Effector memory CD8-positive, alpha-beta T cell (primary cell): ENCODE measurements around the gene SPAM1.
"Not testable (repeated sequence)": the region's sequence is repeated elsewhere in the genome, so short reads cannot be mapped to it uniquely, and the experiment has no call there.

ENCODE experiments used
- ATAC-seq: fragments of 150-1000 bp; cut with Tn5 transposase; replicated peaks from 2 replicates; pipeline ENCODE4 v1.10.0; 2021; ENCODE audit warnings: mild to moderate bottlenecking, moderate library complexity
- DNase-seq, 3 experiments: peaks; one replicate each; pipeline ENCODE4 v3.0.0; 2021
- H3K27ac Mint-ChIP-seq, 2 donors: one replicate each; pipeline ENCODE4 v1.8.0; 2022; ENCODE audit warnings: mild to moderate bottlenecking in 2 of 2, mixed read lengths in 2 of 2, moderate library complexity in 2 of 2
- H3K27me3 Mint-ChIP-seq, 2 donors: one replicate each; pipeline ENCODE4 v1.8.0; 2022; ENCODE audit warnings: mixed read lengths in 2 of 2
- H3K36me3 Mint-ChIP-seq: one replicate; pipeline ENCODE4 v1.8.0; 2022; ENCODE audit warnings: mild to moderate bottlenecking, moderate library complexity, mixed read lengths; ENCODE audit not compliant: insufficient read depth
- H3K4me1 Mint-ChIP-seq, 2 donors: one replicate each; pipeline ENCODE4 v1.8.0; 2022; ENCODE audit warnings: low read depth in 2 of 2, mixed read lengths in 2 of 2
- H3K4me3 Mint-ChIP-seq, 2 donors: one replicate each; pipeline ENCODE4 v1.8.0; 2022; ENCODE audit warnings: mild to moderate bottlenecking in 2 of 2, mixed read lengths in 2 of 2, moderate library complexity in 2 of 2
- H3K9me3 Mint-ChIP-seq, 2 donors: one replicate each; pipeline ENCODE4 v1.8.0; 2022; ENCODE audit warnings: mixed read lengths in 2 of 2

SPAM1 gene

DNA sequence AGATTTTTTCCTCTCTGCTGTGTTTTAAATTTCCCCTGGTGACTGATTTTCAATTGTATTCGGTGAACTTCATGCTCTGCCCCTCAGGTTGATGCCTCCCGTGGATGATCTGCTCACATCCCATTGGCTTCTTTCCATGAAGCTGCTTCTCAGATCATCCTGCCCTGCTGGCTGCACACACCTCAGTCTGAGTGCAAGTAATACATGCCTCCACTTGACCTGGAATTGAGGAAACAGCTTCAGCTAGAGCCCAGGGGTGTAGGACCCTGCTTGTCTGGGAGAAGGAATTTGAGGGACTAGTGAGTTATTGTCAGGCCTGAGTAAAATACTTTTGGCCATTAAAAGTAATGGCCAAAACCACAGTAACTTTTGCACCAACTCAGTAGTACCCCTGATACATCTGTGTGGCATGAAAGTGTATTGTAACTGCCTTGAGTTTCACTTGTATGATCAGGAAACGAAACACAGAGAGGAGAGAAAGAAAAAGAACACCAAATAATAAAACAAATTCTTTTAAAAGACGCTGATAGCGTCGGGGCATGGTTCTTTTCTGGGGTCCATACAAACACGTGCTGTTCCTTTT, 49.4 kb downstream of the SPAM1 start:
- Mint-ChIP-seq H3K4me3 (no peak overlapping the region), H3K9me3 (no peaks in the 10 kb centered on the region), H3K27ac (no peak overlapping the region), H3K27me3 (peaks cover 0 to 5% of the 10 kb centered on the region in 2 donors), H3K4me1 (no peaks in the 10 kb centered on the region), H3K36me3 (no peaks in the 10 kb centered on the region)
- no peak for ATAC-seq
- no peak for DNase-seq

- no peak overlapping the region for H3K27ac Mint-ChIP-seq
- H3K4me1 Mint-ChIP-seq = no peaks in the 10 kb centered on the region
- DNase-seq (no peak), ATAC-seq (no peak)
- peaks cover 0 to 5% of the 10 kb centered on the region in 2 donors for H3K27me3 Mint-ChIP-seq
- no peaks in the 10 kb centered on the region for H3K36me3 Mint-ChIP-seq
- no peak overlapping the region for H3K4me3 Mint-ChIP-seq
- peaks cover 0 to 5% of the 10 kb centered on the region in 2 donors for H3K9me3 Mint-ChIP-seq
Measured at GRCh38 chr7:123975084-123975483, 50.0 kb downstream of the SPAM1 start.

- Mint-ChIP-seq H3K4me3 (no peak overlapping the region), H3K9me3 (peaks cover 1 to 6% of the 10 kb centered on the region in 2 donors), H3K4me1 (no peaks in the 10 kb centered on the region), H3K36me3 (no peaks in the 10 kb centered on the region), H3K27me3 (peaks cover 0 to 5% of the 10 kb centered on the region in 2 donors), H3K27ac (no peak overlapping the region)
- ATAC-seq = no peak
- no peak for DNase-seq
Measured at GRCh38 chr7:123977081-123977480, 52.0 kb downstream of the SPAM1 start.

DNA sequence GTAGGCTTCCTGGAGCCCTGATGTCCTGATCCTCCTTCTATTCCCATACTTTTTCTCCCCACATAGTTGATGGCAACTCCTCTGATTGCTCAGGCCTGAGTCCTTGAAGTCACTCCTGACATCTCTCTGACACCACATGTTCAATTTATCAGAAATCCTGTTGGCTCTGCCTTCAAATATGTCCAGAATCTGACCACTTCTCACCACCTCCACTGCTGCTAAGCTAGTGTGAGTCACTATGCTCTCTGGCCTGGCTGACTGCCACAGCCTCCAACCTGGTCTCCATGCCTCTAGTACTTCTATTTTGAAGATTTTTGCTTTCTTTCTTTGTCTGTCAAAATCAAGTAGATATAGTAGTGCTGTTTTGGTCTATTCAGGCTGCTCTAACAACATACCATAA, 54.8 kb downstream of the SPAM1 start:
- no peaks in the 10 kb centered on the region for H3K36me3 Mint-ChIP-seq
- peaks cover 0 to 4% of the 10 kb centered on the region in 2 donors for H3K27me3 Mint-ChIP-seq
- H3K4me1 Mint-ChIP-seq = no peaks in the 10 kb centered on the region
- H3K27ac Mint-ChIP-seq = no peak overlapping the region
- H3K9me3 Mint-ChIP-seq = peaks cover 4 to 6% of the 10 kb centered on the region in 2 donors
- no peak overlapping the region for H3K4me3 Mint-ChIP-seq
- no peak for DNase-seq
- no peak for ATAC-seq

DNA sequence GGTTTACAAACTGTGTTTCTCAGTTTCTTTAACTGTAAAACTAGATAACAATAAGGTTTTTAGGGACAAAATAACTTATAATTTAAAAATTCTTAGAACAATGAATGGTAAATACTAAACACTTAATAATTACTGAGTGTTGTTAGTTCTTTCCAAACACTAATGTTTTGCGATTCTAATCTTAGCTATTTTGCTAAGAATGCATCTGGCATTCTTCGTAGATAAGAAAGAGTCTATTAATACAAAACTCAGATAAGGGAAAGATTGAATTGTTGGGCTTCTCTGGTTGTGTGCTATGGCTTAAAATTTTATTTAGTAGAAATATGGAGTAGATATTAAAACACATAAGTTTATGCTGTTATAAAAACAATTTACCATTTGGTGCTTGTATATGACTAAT, 62.4 kb downstream of the SPAM1 start:
- no peak for ATAC-seq
- no peak for DNase-seq
- no peaks in the 10 kb centered on the region for H3K36me3 Mint-ChIP-seq
- no peaks in the 10 kb centered on the region for H3K27me3 Mint-ChIP-seq
- H3K4me3 Mint-ChIP-seq = no peak overlapping the region
- no peaks in the 10 kb centered on the region for H3K4me1 Mint-ChIP-seq
- peaks cover 0 to 3% of the 10 kb centered on the region in 2 donors for H3K9me3 Mint-ChIP-seq
- no peak overlapping the region for H3K27ac Mint-ChIP-seq

- DNase-seq (no peak), ATAC-seq (no peak)
- Mint-ChIP-seq H3K4me1 (no peaks in the 10 kb centered on the region), H3K36me3 (no peaks in the 10 kb centered on the region), H3K27ac (no peak overlapping the region), H3K27me3 (no peaks in the 10 kb centered on the region), H3K4me3 (no peak overlapping the region), H3K9me3 (peaks cover 4 to 6% of the 10 kb centered on the region in 2 donors)
Measured at GRCh38 chr7:123992913-123993518, 68.0 kb downstream of the SPAM1 start.

DNA sequence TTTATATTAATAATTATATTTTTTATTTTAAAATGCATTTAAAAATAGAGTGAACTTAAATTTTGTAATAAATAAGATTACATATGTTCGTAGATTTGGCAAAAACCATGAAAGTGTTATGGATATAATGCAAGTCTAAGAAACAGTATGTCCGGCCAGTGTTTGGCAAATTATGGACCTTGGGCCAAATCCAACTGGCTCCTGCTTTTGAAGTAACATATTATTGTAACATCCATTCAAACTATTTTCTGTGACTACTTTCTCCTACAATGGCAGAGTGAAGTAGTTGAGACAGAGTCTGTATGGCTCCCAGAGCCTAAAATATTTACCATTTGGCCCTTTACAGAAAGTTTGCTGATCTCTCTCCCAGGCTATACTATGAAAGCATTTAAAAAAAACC, 69.0 kb downstream of the SPAM1 start:
- no peak overlapping the region for H3K27ac Mint-ChIP-seq
- no peaks in the 10 kb centered on the region for H3K27me3 Mint-ChIP-seq
- H3K4me1 Mint-ChIP-seq = no peaks in the 10 kb centered on the region
- DNase-seq = no peak
- peaks cover 6 to 12% of the 10 kb centered on the region in 2 donors for H3K9me3 Mint-ChIP-seq
- no peak overlapping the region for H3K4me3 Mint-ChIP-seq
- no peak for ATAC-seq
- no peaks in the 10 kb centered on the region for H3K36me3 Mint-ChIP-seq

DNA sequence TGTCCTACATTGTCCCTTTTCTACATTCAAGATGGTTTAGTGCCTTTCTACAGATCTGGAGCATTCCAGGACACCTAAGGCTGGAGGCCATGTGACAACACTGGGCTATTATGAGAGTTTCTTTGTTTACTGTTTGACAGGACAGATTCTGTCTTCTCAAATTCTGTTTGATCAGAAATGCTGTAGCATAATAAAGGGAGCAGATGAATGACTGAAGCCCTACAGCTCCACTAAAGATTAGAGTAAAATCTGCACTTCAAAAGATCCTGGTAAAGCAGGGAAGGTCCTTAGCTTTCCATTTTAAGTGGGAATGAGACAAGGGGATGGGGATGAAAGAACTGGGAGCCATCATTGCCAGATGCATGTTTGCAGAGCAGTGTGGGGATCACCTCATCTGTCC, 69.4 kb downstream of the SPAM1 start:
- Mint-ChIP-seq H3K27me3 (no peaks in the 10 kb centered on the region), H3K27ac (no peak overlapping the region), H3K9me3 (peaks cover 6 to 14% of the 10 kb centered on the region in 2 donors), H3K36me3 (no peaks in the 10 kb centered on the region), H3K4me3 (no peak overlapping the region), H3K4me1 (no peaks in the 10 kb centered on the region)
- ATAC-seq (no peak), DNase-seq (no peak)

DNA sequence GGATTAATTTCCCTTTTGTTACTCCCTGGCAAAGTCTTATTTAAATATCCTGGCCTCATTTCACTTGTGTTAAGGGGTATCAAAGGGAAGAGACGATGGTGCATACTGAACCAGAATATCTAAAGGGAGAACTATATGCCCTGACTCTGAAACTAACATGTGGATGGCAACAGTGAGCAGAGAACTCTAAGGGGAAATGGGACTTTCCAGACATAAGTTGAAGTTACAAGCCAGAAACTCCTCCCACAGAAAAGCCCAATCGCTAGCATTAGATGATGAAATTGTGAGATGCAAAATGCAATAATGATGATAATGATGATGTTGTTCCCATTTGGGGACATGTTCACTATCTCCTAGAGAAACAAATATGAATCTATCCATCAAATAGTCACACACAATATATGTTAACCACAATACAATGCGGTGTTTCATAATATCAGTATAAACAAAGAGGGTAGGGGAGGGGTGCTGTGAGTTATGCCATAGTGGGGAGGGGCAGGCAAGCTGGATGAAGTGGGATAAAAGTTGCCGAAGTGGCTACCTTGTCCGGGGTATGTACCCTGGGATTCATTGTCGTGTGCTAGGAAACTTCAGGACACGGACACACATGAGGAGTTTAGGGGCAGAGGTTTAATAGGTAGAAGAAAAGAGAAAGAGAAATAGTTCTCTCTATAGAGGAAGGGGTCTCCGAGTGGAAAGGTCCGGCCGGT, 70.7 kb downstream of the SPAM1 start:
- H3K27ac Mint-ChIP-seq = no peak overlapping the region
- peaks cover 6 to 14% of the 10 kb centered on the region in 2 donors for H3K9me3 Mint-ChIP-seq
- no peaks in the 10 kb centered on the region for H3K36me3 Mint-ChIP-seq
- no peak for DNase-seq
- H3K4me3 Mint-ChIP-seq = no peak overlapping the region
- no peaks in the 10 kb centered on the region for H3K27me3 Mint-ChIP-seq
- ATAC-seq = no peak
- no peaks in the 10 kb centered on the region for H3K4me1 Mint-ChIP-seq

DNA sequence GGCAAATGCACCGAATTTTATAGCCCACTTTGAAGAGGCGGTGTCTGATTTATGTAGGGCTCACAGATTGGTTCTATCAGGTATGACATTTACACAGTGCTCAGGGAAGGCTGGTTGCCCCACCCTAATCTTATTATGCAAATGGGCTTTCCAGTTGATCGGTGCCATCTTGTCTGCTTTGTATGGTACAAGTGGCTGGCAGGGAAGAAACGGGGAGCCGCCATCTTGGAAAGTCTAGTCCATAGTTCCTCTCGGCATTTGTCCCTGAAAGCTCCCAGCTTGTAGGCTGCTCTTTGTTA, 71.2 kb downstream of the SPAM1 start:
- Mint-ChIP-seq H3K4me3 (no peak overlapping the region), H3K36me3 (no peaks in the 10 kb centered on the region), H3K9me3 (peaks cover 6 to 14% of the 10 kb centered on the region in 2 donors), H3K27me3 (no peaks in the 10 kb centered on the region), H3K4me1 (no peaks in the 10 kb centered on the region), H3K27ac (no peak overlapping the region)
- ATAC-seq (no peak), DNase-seq (no peak)

- no peaks in the 10 kb centered on the region for H3K36me3 Mint-ChIP-seq
- H3K4me1 Mint-ChIP-seq = no peaks in the 10 kb centered on the region
- peaks cover 13 to 20% of the 10 kb centered on the region in 2 donors for H3K9me3 Mint-ChIP-seq
- no peak overlapping the region for H3K27ac Mint-ChIP-seq
- no peak for DNase-seq
- no peak for ATAC-seq
- H3K4me3 Mint-ChIP-seq = no peak overlapping the region
- H3K27me3 Mint-ChIP-seq = no peaks in the 10 kb centered on the region
Measured at GRCh38 chr7:123998921-123999320, 73.9 kb downstream of the SPAM1 start.

- H3K4me1 Mint-ChIP-seq = no peaks in the 10 kb centered on the region
- H3K36me3 Mint-ChIP-seq = no peaks in the 10 kb centered on the region
- no peaks in the 10 kb centered on the region for H3K27me3 Mint-ChIP-seq
- no peak for DNase-seq
- no peak overlapping the region for H3K27ac Mint-ChIP-seq
- H3K4me3 Mint-ChIP-seq = no peak overlapping the region
- H3K9me3 Mint-ChIP-seq = peaks cover 13 to 21% of the 10 kb centered on the region in 2 donors
- ATAC-seq = no peak
Measured at GRCh38 chr7:123999703-124000102, 74.7 kb downstream of the SPAM1 start.

GRCh38 chr7:124008296-124008695, 83.3 kb downstream of the SPAM1 start:
- not testable (repeated sequence) for H3K4me3 Mint-ChIP-seq, H3K27me3 Mint-ChIP-seq, ATAC-seq, H3K27ac Mint-ChIP-seq, H3K4me1 Mint-ChIP-seq, H3K36me3 Mint-ChIP-seq, DNase-seq
- peaks cover 4 to 14% of the 10 kb centered on the region in 2 donors for H3K9me3 Mint-ChIP-seq

DNA sequence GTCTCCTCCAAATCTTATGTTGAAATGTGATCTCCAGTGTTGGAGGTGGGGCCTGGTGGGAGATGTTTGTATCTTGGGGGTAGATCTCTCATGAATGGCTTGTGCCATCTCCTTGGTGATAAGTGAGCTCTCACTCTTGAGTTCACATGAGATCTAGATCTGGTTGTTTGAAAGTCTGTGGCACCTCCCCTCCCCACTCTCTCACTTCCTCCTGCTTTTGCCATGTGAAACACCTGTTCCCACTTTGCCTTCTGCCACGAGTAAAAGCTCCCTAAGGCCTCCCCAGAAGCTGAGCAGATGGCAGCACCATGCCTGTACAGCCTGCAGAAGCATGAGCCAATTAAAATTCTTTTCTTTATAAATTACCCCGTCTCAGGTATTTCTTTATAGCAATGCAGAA, 84.3 kb downstream of the SPAM1 start:
- Mint-ChIP-seq H3K36me3 (no peaks in the 10 kb centered on the region), H3K27me3 (no peaks in the 10 kb centered on the region), H3K4me1 (no peaks in the 10 kb centered on the region), H3K27ac (no peak overlapping the region), H3K4me3 (no peak overlapping the region), H3K9me3 (peaks cover 0 to 7% of the 10 kb centered on the region in 2 donors)
- no peak for ATAC-seq
- DNase-seq = no peak
